ENCODE results near the gene ZNHIT6.
A peak's percentile ranks its signal among the peaks of the same experiment; 100 is the strongest.
"Not testable (repeated sequence)": the region's sequence is repeated elsewhere in the genome, so short reads cannot be mapped to it uniquely, and the experiment has no call there.

ZNHIT6 gene

DNA sequence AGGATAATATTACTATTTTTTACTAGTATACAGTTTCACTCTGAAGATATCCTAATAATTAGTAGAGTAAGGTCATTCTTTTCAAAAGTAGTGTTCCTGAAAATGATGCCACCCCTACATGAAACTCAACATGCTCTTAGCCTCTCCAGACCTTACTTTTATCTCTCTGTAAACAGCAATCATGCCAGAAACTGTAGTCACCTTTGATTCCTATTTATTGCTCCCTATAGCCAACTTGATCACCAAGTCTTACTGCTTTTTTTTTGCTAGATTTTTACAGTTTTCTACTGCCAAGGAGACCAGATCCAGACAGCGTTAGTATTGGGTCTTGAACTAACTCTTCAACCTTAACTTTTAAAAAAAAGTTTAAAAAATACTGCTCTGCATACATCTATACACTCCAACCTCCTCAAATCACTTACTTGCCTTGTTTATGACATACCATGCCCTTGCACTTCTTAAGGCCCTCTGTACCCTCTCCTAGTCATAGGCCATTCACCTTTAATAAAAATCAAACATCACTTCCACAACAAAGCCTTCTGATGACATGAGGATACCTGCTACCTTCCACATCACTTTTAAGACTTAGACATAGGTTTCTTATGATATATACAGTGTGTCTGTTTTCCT is 36.1 kb downstream of the ZNHIT6 start:
- DNase-seq = no peak

DNA sequence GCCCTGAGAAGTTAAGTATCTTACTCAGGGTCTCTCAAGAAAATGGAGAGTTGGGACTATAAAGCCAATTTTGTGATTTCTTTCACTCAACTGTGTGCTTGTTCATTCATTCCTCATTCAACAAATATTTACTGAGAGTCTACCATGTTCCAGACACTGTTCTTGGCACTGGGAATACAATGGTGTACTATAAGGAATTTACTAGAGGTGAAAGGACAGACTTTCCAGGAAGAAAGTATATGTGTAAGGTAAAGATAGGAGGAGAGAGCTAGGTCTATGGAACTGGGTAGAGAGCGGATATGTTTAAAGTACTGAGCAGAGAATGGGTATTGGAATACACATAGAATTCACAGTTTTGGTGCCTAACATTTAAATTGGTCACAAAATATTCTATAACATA is 42.3 kb downstream of the ZNHIT6 start:
- no peak for DNase-seq

DNA sequence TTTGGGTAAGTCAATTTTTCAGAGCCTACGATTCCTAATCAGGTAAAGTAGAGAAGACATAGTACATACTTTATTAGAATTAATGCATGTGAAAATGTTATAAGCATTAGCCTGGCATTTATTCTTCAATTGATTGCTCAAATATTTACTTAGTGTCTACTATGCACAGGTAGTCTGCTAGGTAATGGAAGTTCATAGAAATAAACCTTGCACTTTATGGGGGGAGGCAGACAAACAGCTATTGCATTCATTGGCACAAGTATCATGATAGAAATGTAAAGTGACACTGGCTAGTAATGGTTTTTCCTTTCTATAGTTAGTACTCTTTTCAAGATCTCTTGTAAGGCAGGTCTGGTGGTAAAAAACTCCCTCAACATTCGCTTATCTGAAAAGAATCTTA is 44.9 kb downstream of the ZNHIT6 start:
- no peak for DNase-seq

DNA sequence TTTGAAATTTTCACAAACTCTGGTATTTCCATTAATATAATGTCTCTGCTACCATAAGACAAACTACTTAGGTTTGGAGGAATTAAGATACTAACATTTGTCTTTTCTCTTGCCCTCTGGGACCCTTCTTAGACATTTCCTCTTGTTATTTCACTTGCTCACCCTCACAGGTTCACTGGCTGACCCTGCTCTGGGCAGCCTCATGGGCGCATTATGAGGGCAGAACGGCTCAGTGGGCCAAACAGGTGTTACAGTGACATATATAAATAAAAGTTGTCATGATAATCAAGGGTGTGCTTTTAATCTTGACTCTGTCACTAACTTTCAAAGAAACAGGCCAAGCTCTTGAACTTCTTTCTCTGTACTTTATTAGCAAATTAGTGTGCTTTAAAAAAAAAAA is 46.5 kb downstream of the ZNHIT6 start:
- DNase-seq = no peak

DNA sequence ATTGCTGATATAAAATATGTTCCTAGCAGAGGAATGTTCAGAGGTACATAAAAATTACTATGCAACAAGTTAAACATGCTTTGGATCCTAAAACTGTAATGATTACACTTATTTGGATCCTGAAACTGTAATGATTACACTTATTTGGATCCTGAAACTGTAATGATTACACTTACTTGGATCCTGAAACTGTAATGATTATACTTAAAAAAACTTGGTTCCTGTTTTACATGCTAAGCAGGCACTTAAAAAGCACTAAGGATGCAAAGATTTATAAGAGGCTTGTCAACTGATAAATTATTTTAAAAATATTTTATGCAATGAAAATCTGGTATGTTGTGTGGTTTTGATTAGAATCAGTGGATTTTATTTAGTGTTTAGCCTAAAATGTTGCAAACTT is 47.7 kb downstream of the ZNHIT6 start:
- no peak for DNase-seq

DNA sequence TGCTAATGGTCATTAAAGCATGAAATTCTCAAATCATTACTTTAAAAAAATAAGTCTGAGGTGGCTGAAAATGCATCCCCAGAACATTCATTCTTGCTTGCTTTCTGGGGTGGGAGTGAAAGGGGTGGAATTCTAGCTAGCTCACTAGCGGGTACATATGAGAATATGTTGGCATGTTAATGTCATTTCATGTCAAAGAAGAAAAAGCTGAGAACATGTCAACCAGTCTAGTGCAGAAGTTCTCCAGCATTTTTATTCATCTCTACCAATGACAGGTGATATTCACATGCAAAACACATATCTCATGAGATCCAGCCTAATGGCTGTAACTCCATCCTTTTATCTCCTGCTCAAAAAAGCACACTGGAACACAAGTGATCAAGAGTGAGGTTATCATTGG is 49.1 kb downstream of the ZNHIT6 start:
- DNase-seq = no peak

DNA sequence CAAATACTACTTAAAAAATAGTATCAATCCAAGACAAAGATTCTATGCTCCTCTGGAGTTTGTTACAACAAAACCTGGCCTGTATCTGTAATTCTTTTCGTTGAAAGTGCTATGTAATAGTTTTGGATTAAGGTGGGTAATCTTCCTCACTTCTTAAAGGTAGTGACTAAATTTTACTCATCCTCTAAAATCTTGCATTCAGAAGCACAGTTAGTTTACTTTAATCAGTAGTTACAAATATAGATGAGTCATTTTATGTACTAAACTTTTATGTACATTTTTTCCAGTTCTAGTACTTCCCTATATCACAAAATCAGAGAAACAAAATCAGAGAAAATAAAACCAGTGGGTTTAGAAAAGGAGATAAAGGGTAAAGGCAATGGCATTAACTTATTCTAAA is 51.3 kb downstream of the ZNHIT6 start:
- DNase-seq = no peak

DNA sequence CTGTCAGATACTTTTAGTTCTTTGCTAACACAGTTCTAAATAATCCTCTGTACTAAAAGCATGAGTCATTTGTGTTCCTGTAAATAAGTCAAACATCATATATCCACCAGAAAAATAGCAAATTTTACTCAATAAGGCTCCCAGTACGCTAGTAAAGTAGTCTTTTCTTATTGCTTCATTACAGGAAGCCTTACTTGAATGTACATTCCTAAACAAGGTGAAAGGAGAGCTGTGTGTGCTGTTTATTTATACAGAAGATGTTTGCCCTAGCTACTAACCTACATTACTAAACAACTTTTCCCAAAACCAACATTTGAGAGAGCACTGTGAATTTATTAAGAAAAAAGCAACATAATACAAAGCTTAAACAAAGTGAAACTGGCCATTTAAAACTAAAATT is 52.0 kb downstream of the ZNHIT6 start:
- no peak for DNase-seq

DNA sequence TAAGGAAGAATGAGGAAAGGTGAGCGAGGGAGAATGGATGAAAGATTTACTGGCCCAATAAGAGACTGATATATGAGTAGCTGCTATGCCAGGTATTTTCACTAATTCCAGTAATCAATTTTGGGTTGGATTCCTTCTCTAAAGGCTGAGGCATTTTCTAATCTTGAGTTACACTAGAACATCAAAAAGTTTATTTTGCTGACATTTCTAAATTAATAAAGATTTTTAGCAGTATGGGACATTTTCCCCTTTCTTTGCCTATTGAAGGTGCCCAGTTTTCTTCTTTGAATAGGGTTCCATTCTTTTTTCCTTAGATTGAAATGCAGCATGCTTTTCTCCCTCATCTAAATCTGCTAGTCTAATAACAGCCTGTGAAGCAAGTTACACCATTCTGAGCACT is 52.9 kb downstream of the ZNHIT6 start:
- no peak for DNase-seq

DNA sequence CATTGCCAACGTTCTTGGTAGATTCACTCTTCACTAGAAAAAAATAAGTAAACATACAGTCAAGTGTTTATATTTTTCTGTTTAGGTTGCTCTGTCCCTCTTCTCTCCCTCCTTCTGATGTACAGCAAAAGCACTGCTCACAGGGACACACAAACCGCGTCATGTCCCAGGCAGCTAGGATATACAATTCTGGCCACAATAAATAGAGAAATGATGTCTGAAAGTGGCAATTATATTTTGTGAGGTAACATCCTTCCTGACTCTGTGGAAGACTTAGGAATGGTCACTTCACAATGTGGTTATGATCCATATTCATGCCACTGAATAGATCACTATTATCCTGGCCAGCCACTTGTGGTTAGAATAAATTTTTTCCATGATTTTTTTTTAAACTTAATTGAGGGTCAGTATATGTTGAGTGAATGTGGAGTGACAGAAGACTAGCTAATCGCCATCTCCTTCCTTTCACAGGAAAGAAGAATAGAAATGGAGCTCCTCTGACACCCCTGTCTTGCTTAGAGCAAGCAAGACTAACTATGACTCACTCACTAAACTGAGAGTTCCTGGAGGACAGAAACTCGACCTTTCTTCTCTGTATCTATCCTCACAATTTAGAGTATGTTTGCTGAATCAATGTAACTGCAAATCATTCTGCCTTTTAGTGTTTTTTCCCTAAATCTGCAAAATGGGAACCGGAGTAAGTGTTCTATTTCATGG is 54.0 kb downstream of the ZNHIT6 start:
- no peak for DNase-seq

DNA sequence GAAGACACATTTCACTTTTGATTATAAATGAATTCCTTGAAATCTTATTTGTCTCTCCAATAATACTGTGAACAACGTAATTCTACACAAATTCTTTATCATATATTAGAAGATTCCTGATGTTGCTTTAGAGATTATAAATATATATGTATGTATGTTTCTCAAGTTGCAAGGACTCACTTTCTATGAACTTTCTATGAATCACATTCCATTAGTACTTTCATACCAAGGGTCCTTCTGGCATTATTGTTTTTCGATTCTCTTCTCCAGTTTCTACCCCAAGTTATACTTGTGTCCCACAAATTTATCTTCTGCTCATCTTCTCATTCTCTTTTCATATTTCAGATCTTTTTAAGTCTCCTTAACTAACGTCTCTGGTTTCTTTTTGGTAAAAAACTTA is 55.9 kb downstream of the ZNHIT6 start:
- DNase-seq = no peak

DNA sequence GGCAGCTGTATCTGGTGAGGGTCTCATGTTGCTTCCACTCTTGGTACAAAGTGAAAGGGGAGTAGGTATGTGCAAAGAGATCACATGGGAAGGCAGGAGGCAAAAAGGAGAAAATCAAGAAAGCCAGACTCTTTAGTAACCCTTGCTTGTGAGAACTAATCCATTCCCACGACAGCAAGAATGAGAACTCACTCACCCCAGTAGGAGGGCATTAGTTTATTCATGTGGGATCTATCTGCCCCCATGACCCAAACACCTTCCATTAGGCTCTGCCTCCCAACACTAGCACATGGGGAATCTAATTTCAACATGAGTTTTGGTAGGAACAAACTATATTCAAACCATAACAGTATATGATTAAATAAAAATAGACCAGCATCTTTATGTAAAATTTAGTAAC is 57.6 kb downstream of the ZNHIT6 start:
- no peak for DNase-seq

DNA sequence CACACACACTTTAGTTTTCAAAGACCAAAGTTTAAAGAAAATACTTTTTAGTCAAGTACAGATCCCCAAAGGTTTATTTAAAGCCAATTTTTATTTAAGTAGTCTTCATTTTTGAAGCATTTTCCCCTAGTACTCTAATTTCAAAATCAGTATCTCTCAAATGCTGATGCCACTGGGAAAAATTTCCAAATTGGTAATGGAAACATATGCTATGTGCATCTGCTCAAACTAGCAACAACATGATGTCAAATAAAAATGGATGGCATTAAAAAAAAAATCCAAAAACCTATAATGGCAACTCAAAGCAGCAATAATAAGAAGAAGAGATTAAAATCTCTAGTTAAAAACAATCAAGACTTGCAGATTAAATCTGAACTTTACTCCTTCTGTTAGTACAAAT is 58.6 kb downstream of the ZNHIT6 start:
- DNase-seq = no peak

DNA sequence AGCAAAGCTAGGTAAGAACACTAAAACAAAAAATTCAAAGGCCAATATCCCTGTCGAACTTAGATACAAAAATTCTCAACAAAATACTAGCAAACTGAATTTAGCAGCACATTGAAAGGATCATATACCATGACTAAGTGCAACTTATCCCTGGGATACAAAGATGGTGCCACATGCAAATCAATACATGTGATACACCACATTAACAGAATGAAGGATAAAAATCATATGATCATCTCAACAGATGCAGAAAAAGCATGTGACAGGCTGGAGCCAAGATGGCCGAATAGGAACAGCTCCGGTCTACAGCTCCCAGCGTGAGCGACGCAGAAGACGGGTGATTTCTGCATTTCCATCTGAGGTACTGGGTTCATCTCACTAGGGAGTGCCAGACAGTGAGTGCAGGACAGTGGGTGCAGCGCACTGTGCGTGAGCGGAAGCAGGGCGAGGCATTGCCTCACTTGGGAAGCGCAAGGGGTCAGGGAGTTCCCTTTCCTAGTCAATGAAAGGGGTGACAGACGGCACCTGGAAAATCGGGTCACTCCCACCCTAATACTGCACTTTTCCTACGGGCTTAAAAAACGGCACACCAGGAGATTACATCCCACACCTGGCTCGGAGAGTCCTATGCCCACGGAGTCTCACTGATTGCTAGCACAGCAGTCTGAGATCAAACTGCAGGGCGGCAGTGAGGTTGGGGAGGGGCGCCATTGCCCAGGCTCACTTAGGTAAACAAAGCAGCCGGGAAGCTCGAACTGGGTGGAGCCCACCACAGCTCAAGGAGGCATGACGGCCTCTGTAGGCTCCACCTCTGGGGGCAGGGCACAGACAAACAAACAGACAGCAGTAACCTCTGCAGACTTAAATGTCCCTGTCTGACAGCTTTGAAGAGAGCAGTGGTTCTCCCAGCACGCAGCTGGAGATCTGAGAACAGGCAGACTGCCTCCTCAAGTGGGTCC is 66.4 kb downstream of the ZNHIT6 start:
- not testable (repeated sequence) for DNase-seq

DNA sequence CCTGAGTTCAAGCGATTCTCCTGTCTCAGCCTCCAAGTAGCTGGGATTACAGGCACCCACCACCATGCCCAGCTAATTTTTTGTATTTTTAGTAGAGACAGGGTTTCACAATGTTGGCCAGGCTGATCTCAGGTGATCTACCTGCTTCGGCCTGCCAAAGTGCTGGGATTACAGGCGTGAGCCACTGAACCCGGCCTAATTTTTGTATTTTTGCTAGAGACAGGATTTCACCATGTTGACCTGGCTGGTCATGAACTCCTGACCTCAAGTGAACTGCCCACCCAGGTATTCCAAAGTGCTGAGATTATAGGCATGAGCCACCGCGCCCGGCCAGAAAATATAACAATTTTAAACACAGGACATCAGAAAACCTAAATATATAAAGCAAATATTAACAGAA is 68.3 kb downstream of the ZNHIT6 start:
- DNase-seq = not testable (repeated sequence)

DNA sequence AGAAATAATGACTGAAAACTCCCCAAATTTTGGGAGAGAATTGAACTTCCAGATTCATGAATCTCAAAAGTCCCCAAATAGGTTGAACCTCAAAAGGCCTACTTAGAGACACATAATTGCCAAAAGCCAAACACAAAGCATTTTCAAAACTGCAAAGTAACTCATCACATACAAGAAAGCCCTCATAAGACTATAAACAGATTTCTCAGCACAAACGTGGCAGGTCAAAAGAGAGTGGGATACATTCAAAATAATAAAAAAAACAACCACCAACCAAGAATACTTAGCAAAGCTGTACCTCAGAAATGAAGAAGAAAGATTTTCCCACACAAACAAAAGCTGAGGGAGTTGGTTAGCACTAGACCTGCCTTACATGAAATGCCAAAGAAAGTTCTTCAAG is 69.8 kb downstream of the ZNHIT6 start:
- DNase-seq = no peak

DNA sequence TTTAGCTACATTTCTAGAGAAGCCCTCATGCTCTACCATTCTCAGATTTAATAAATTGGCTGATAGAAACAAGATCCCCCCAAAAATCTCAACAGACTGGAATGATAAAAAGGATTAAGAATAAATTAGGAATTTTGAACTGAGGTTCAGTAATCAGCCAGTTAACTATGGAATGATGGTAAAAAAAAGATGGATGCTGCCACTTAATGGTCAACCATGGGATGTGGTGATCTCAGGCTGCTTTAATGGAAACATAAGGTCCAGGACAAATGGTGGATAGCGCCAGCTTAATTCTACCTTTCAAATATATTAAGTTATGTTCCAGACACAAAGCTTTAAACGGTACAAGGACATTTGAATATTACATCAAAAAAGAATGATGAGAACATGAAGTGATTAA is 77.7 kb downstream of the ZNHIT6 start:
- no peak for DNase-seq

DNA sequence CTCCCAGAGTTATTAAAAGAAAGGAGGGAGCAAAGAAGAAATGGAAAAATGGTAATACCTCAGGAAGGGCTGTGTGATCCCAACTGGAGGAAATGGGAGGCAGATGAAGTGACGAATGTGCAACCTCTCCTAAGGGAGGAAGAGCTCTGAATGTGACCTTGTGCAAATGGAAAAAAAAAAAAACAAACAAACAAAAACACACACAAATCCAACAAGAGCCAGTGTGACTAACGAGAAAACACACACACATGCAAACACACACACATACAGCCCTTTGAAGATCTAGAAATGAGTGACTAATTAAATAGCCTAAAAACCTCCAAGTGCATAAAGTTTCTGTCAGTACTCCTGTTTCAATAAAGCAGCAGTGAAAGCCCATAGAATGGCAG is 78.7 kb downstream of the ZNHIT6 start:
- DNase-seq = no peak

DNA sequence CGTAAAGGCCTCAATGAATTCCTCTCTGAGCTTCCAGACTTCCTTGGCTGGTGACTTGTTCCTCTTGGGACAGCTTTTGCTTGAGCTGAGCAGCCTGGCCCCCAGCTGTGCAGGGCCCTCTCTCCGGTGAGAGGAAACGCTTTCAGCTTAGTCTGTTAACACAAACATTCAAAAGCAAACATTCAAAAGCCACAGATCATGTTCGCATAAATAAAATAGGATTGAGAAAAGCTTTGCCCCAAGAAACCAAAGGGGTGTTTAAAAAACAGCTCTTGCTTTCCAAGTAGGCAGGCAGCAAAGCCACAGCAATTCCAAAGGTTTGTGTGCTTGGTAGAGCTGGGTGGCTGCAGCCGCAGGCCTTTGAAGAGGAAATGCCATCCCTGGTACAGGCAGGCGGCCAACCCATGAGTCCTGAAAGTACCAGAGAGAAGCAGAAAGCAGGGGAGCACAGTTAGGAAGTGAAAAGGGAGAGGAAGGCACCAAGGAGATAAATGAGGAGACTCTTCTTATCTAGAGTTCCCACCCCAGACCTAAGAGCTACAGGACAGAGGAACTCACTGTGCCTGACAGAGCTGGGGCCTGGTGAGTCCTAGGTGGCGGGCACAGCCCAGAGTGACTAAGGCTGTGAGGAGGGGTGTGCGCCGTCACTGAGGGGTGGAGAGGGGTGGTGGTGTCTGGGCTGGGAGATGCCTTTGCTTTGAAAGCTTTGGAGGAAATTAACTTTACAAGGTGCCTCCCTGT is 79.3 kb downstream of the ZNHIT6 start:
- DNase-seq = peak in 10 of 58 donors; percentile 3 to 29 (median 9)

DNA sequence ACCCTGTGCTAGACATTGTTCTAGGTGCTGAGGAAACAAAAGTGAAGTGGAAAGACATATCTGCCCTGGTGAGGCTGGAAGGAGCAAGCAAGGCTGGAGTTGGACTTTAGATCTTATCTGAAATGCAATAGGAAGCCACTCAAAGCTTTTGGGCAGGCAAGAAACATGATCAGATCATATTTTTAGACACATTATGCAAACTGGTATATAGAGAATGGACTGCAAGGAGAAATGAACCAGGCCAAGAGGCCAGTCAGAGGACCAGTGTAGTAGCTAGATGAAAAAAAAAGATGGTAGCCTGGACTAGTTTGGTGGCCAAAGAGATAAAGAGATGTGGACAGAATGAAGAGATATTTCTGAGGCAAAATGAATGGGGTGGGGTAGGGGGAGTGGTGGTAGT is 81.4 kb downstream of the ZNHIT6 start:
- DNase-seq = no peak

DNA sequence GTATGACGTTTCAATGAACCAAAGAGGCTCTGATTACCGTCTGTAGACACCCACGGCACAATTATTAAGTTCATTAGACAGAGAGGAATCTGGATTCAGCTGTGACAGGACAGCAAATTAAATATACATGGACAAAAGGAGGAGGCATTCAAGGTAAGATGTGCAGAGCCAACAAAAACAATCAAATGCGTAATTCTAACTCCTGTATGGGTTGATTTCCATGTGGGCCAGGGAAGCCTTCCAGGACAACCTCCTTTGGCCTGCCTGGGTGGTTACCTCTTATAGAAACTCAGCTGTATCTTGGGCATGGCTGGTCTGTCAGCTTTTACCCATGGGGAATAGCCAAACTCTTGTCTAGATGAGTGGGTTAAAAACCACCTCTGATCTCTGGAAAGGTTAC is 83.9 kb downstream of the ZNHIT6 start:
- DNase-seq = no peak

DNA sequence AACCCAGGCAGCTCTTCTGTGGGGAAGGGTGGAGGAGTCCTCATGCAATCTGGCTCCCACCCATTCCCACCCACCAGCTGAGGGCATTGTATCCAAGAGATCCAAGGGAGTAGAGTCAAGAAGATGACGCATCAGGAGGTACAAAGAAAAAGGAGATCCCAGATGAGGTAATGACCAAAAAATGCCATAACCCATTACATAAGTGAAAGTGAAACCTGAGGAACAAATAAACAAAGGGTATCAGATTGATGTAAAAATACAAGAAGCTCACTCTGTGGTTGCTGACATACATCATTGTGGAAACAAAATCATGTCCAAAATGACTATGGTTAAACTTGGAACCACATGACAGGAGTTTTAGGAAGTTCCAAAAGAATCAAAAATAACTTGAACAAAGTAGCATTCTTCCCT is 85.2 kb downstream of the ZNHIT6 start:
- no peak for DNase-seq

All from anterior cingulate cortex (tissue), 58 donors.